Erythroblast (primary cell): ENCODE measurements around the gene MYO1G.
A peak's percentile ranks its signal among the peaks of the same experiment; 100 is the strongest.

Source experiments
- DNase-seq, 2 experiments: peaks; one replicate each; lab custom pipeline; 2025; lab: John Stamatoyannopoulos, UW
- GATA1 ChIP-seq: IDR thresholded peaks from 2 replicates; pipeline ENCODE4 v1.6.1; 2011; ENCODE audit warnings: low read depth, mild to moderate bottlenecking, control low read depth, low read length, moderate library complexity
- POLR2A ChIP-seq: IDR thresholded peaks from 2 replicates; pipeline ENCODE4 v1.6.1; 2011; ENCODE audit warnings: mild to moderate bottlenecking, low read length

MYO1G gene

DNA sequence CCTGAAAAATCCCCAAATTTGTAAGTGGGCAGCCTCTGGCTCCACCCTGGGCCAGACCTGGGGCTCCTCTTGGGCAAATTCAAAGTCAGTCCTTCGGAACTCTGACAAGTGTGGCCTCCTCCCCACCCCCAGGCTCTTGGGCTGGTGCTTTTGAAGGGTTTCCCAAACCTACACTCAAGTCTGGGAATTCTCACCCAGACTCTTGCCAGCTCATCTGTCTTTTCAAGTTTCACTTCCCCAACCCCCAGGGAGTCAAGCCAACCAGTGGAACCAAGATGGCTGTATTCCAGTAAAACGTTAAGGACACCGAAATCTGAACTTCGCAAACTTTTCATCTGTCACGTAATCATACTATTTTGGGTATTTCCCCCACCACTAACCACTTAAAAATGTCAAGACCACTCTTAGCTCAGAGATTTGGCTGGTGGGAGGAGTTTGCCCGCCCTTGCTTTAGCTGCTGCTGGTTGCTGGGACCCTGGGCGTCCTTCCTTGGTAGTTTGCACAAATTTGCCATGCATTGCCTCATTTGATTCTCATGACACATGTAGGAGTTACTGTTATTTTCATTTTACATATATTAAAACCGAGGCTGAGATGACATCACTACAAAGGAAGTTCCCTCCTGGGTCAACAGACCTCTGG is 1.7 kb upstream of the MYO1G start:
- TF ChIP-seq GATA1 (no peak), POLR2A (no peak)
- peak in 1 of 2 experiments; percentile 25 for DNase-seq

DNA sequence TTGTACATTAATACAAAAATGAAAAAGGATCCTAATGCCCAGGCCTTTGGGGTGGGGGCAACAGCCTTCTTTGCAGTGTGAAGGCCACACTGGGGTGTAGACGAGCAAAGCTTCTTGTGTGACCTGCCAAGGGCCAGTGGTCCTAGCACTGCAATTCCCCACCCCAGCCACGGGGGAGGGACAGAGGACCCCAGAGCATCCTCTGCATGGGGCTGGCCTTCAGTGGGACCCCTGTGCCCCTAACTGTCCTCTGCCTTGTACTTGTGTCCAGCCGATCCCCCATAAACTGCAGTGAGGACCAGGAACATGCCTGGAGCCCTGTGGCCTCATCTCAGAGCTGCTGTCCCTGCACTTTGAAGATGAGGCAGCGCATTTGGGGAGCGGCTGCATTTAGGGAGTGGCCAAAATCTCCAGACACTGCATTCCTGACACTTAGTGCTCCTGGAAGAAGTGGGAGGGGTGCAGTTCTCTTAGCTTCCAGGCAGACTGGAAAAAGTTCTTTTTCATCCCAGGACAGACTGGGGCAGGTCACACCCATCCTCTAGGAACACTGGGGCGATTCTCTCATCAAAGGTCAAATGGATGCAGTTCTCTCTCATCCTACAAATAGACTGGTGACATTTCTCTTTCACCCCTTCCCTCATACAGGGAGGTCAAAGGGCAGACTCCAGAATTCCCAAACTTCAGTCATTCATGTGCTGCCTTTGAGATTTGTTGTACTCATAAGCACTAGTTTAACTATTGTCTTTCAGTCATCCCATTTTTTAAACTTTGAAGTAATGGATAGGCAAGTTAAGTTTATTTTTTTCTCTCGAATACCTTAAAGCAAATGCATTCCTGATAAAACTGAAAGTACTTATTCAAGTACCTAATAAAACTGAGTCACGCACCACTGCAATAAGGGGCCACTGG is 922 bp upstream of the MYO1G start:
- TF ChIP-seq POLR2A (no peak), GATA1 (no peak)
- no peak for DNase-seq

DNA sequence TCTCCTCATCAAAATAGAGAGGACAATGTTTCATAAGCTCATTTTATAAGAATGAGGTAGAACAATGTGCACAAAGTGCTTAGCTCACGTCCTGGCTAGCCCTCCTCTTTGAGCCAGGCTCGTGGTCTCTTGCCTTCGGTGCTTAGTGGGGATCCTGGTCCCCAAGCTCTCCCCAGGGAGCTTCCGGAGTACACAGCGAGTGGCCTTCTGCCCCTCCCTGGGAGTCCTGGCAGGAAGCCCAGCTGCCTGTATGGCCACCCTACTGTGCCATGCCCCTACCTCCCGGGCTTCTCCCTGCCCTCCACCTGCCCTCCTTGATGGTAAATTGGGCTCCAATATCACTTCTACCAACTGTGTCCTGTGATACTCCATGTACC is 868 bp downstream of the MYO1G start:
- peak; percentile 34 to 46 for DNase-seq
- no peak for TF ChIP-seq GATA1

DNA sequence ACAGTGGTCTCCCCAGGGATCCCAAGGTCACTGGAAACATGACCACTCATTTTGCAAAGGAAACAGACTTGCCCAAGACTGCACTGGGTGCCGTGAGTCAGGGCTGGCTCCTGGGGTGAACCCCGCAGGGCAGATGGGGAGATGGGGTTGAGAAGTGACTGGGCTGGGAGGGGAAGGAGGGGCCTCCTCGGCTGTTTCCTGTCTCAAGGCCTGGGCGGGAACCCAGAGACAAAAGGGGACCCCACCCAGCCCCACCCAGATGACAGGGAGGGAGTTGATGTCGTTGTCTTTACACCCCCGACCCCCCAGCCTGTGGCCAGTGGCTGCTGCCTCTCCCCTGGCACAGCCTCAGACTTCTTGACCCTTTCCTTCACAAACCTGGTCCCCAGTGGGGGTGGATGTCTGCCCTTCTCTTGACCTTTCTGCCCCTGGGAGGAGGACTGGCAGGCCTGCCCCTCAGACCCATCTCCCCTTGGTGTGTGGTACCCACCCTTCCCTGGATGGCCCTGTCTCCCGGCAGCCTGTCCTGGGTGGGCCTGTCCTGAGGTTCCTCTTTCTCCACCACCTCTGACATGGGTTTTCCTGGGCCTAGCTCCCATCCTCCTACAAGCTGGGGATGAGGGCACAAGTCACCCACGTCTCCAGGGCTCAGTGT is 1.4 kb downstream of the MYO1G start:
- peak; percentile 65 to 70 for DNase-seq
- TF ChIP-seq POLR2A (peak; percentile 19), GATA1 (no peak)

DNA sequence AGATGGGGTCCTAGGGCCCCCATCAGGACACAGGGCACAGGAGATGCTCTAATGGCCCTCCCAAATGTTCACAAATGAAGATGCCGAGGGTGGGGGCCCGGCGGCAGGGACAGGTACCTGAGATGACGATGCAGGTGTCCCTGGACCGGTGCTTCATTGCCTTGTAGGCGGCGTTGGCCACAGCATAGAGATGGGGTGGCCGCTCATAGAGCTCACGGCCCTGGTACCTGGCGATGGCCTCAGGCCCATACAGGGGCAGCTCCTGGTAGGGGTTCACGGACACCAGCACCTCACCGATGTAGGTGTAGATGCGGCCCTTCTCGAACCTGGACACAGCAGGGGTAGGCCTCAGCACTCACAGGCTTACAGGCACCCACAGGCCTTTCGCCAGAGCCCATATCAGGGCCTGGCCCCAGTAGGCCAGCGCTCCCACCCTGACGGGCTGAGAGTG is 2.0 kb downstream of the MYO1G start:
- TF ChIP-seq GATA1 (no peak), POLR2A (no peak)

DNA sequence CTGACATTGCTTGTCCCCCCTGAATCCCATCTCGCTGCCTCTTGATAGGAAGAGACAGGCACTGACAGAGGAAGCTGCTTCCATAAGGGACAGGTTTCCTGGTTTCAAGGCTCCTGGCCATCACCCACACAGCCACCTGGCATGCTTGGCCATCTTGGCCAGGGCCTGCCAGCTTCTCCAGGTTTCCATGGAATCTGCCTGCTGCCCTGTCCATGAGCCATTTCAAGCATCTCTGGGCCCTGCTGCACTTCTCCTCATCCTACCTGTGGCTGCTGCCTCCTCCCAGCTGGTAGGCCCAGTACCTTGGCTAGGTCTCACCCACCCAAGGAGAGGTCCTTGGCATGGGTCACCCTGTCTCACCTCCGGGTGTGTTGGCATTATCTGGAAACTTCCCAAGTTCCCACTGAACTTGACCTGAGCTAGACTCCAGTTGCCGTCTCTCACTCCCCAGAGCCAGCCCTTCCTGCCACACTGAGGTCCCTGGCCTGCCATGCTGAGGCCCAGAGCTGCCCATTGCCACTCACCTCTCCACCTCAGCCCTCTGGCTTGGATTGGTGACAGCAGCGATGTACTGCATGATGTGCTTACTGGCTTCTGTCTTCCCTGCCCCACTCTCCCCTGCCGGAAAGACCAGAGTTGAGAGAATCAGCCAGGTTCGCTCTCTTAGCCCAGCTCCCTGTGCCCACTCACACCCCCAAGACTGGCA is 2.6 kb downstream of the MYO1G start:
- TF ChIP-seq POLR2A (no peak), GATA1 (no peak)
- DNase-seq: no peak

More for the DNA sequence above, 2.0 kb downstream of the MYO1G start:
- no peak for DNase-seq

DNA sequence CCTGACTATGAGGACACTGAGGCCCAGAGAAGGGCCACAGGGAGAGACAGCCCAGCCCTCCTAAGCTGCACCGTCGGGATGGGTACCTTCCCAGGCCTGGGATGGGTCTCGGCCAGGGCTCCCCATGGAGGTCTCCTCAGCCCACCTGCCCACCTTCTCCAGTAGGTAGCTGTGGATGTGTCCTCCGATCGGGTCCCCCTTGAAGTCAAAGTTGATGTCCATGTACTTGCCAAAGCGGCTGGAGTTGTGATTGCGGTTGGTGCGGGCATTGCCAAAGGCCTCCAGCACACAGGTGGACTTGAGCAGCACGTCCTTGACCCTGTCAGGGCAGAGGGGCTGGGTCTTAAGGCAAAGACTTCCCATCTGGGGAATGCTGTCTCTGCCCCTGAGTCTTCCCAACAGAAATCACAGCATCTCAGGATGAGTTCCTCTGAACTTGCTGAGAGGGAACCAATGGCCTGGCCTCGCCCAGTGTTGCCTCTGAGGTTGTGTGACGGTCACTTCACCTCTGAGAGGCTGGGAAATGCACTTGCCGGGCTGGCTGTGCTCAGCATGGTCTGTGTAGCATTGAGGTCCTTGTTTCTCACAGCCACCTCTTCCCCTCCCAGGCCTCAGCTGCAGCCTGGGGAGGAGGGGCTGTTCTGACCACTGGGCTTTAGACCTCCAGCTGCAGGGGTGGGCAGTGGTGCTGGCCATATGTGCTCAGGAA is 3.3 kb downstream of the MYO1G start:
- no peak for DNase-seq
- TF ChIP-seq POLR2A (no peak), GATA1 (no peak)

DNA sequence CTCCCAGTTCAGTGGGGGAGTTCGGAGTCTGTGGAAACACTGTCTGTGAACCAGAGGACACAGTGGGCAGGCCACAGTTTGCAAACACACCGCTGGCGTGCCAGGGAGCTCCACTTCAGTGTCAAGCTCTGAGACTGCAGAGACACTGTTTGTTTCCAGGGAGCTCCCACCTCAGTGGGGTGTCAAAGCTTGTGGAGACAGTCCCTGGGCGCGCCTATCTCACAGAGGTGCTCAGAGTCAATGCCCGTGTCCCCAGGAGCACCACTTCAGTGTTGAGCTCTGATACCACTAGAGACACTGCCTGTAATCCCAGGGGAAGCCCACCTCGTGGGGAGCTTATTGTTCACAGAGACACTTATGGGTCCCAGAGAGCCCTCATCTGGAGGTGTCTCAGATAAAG is 4.3 kb downstream of the MYO1G start:
- no peak for DNase-seq
- no peak for TF ChIP-seq GATA1
- TF ChIP-seq POLR2A: no peak

DNA sequence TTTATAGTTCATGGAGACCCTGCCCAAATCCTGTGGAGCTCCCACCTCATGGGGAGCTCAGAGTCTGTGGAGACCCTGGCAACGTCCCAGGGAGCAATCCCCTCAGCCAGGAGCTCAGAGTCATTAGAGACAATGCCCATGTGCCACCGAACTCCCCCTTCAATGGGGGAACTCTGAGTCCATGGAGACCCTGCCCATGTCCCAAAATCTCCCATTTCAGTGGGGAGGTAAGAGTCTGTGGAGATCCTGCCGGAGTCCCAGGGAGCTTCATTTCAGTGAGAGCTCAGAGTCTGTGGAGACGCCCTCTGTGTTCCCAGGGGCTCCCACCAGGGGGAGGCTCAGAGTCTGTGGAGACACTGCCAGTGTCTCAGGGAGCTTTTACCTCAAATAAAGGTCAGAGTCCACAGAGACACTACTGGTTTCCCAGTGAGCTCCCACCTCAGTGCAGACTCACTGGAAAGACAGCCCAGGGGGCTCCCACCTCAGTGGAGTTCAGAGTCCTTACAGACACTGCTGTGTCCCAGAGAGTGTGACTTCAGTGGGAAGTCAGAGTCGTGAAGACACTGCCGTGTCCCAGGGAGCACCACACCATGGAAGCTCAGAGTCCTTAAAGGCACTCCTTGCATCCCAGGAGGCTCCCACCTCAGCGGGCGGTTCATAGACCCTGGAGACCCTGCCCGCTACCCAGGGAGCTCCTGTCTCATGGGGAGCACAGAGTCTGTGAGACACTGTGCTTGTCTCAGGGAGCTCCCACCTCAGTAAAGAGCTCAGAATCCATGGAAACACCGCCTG is 5.0 kb downstream of the MYO1G start:
- peak; percentile 51 to 66 for DNase-seq

DNA sequence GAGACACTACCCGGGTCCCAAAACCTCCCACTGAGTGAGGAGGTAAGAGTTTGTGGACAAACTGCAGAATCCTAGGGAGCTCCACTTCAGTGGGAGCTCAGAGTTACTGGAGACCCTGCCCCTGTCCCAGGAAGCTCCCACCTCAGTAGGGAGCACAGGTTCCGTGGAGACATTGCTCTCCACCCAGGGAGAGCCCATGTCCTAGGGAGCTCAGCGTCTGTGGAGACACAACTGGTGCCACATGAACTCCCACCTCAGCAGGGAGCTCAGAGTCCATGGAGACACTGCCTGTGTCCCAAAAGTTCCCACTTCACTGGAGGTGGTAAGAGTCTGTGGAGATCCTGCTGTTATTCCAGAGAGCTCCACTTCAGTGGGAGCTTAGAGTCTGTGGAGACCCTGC is 6.3 kb downstream of the MYO1G start:
- no peak for TF ChIP-seq POLR2A
- TF ChIP-seq GATA1: no peak
- no peak for DNase-seq

More for the DNA sequence above, 5.0 kb downstream of the MYO1G start:
- TF ChIP-seq GATA1 (no peak), POLR2A (no peak)

DNA sequence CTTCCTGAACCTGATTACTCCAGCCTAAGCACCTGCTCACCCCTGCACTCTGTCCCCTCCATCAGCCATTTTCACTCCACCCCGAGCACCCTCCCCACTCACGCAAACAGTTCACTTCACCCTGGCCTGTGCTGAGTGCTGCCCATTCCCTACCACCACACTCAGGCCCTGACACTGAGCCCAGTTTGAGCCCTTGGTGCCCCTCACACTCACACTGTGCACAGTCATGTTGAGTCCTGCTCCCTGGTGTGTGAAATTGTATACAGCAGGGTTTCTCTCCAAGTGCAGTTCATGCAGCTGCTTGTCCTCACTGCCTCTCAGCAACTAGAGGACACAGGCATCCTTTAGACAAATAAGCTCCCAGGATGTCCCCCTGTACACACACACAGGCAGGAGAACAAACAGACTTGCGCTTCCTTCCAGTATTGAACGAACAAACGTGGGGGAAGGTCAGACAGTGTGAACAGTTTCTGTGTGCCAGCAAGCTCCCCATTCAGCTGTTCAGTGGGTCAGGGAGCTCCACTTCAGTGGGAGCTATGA is 6.8 kb downstream of the MYO1G start:
- DNase-seq: no peak
- TF ChIP-seq POLR2A (no peak), GATA1 (no peak)
